T-helper 1 cell treated with Interleukin-12 subunit alpha and Interleukin-12 subunit beta and Interleukin-4 antibody, amounts not matched to agents 30 ng/mL and 1 ng/mL, for 36 hours (primary cell): ENCODE measurements around the gene RCE1. TPM values are rescaled to one million over a fixed set of nuclear protein-coding genes. Genes with fewer than 3 reads are reported as not detected.

Experiments used
- intact Hi-C: fragments of 100-400 bp; cut with micrococcal nuclease; formaldehyde crosslinking; loops from one replicate; pipeline ENCODE4 v1.15.1; 2024
- total RNA-seq: library from RNA; stranded (reverse); gene quantifications from 2 replicates; pipeline ENCODE4 v1.2.3, GENCODE V29; 2022

Gene RCE1
- total RNA-seq, 1 donor from 2014 or later = 25.5 TPM

DNA sequence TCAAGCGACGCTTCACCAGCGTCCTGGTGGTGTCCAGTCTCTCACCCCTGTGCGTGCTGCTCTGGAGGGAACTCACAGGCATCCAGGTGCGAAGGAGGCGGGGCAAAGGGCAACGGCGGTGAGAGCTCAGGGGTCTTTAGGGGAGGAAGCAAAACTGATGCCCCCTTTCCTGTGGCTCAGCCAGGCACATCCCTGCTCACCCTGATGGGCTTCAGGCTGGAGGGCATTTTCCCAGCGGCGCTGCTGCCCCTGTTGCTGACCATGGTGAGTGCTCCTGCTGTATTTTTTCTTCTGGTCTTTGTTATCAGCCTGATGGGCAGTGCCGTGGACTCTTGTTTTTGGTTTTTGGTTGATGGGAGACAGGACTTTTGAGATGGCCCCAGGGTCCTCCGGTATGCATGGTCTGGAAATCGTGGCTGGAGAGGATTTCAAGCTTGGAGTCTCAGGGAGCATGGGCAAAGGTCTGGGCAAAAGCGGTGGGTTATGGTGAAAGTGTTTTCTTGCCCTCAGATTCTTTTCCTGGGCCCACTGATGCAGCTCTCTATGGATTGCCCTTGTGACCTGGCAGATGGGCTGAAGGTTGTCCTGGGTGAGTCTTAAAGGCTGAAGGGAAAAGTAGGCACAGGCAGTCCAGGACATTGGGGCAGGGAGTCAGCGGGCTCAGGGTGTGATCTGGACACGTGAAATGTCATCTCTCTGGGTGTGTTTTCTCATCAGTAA lies 695 bp downstream of the RCE1 start:
- intact Hi-C loops = loop anchor here (1.0 to 5.0 kb wide), 14 partner anchors 12 to 763 kb away; partner anchors contain the start of genes BRMS1, CCDC87, CCS and DPP3

DNA sequence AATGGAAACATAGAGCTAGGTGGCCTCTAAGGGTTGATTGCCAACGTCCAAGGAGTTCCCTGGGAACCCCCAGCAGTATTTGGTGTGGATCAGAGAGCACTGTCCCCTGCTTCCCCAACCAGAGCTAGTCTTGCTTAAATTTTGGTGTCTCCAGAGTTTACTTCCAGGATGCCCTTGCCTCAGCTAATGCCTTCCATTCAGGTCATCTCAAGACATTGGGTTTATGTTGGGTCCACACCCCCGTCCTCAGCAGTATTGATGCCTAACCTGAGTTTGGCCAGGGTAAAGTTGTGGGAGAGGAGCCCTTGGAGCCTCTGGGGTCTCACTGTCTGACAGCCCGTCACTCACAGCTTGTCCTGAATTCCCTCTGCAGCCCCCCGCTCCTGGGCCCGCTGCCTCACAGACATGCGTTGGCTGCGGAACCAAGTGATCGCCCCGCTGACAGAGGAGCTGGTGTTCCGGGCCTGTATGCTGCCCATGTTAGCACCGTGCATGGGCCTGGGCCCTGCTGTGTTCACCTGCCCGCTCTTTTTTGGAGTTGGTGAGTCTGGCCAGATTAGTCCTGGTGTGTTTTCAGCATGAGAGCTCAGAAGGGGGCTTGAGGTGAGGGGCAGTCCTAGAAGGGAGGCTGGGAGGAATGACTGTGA lies 1.4 kb downstream of the RCE1 start:
- intact Hi-C loops = loop anchor here (5.0 kb wide), 1 partner anchor 252 kb away; the partner anchor contains the start of genes CCDC87 and CCS

DNA sequence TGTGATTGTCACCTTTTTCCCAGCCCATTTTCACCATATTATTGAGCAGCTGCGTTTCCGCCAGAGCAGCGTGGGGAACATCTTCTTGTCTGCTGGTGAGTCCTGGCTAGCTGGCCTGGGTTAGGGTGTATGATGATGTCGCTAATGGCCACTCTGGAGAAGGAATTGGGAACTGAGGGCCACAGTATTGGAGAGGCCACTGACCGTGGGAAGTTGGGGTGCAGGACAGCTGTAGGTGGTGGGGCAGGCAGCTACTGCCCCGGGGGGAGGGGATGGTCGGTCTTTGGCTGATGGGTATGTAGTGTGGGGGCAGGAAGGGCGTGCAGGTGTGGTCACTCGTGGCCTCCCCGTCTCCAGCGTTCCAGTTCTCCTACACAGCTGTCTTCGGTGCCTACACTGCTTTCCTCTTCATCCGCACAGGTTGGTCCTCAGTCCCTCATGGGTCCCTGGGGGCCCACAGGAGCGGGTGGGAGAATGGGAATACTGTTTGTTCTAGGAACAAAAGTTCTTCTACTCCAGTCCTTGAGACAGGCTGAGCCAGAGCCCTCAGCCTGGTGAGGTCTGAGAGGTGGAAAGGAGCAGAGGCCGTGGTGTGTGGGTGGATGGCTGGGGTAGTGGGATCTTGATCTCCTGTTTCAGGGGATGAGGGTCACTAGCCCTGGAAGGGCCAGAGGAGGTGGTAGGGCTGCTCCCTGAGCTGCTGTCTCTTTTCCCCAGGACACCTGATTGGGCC lies 2.1 kb downstream of the RCE1 start:
- intact Hi-C loops = no loop called here

DNA sequence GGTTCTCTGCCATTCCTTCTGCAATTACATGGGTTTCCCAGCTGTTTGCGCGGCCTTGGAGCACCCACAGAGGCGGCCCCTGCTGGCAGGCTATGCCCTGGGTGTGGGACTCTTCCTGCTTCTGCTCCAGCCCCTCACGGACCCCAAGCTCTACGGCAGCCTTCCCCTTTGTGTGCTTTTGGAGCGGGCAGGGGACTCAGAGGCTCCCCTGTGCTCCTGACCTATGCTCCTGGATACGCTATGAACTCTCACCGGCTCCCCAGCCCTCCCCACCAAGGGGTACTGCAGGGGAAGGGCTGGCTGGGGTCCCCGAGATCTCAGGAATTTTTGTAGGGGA lies 2.6 kb downstream of the RCE1 start:
- intact Hi-C loops = no loop called here

DNA sequence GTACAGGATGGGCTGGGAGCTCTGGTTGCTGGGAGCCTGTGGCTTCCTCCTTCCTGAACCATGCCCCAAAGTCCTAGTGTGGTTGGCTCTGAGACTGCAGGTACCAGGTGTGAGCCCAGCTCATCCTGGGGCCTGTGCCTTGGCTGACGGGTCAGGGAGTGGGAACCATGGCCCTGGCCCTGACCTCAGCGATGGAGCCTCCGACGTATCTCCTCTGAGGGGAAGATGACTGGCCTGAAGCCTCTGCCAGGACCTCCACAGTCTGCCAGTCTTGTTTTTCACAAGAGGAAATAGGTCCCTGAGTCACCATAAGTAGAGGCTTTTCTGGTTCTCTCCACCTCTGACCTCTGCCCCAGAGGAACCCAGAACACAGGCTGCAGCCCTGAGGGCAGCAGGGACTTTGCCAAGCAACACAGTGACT lies 3.4 kb downstream of the RCE1 start:
- intact Hi-C loops = no loop called here

DNA sequence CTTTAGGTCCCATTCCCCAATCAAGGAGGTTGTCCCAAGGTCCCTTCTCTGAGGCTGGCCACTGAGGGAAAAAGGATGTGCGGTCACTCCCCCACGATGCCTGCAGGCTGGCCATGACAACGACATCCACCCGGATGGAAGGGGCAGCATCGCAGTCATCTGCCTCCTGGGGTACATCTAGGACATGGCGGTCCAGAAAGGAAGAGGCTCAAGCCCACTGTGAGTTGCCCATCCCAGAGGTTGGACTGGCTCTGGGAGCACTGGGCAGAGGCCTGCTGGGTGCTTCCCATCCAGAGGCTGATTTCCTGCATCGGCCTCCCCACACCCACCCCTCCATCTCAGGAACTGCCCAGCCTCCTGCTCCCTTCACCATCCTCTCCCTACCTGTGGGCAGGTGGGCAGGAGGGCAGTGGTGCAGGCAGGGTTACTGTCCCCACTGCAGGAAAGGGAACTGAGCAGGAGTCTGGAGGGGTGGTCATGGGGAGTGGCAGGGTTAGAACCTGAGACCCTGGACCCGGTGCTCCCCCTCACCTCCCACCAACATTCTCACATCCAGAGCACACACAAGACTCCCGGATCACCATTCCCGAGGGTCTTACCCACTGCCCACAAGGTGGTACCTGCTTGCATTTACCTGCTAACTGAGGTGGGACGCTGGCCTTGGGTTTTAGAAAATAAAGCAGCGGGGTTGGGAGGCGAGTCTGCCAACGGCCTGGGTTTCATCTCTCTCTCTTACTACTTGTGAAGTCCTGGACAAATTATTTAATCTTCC lies 4.4 kb downstream of the RCE1 start:
- intact Hi-C loops = no loop called here

DNA sequence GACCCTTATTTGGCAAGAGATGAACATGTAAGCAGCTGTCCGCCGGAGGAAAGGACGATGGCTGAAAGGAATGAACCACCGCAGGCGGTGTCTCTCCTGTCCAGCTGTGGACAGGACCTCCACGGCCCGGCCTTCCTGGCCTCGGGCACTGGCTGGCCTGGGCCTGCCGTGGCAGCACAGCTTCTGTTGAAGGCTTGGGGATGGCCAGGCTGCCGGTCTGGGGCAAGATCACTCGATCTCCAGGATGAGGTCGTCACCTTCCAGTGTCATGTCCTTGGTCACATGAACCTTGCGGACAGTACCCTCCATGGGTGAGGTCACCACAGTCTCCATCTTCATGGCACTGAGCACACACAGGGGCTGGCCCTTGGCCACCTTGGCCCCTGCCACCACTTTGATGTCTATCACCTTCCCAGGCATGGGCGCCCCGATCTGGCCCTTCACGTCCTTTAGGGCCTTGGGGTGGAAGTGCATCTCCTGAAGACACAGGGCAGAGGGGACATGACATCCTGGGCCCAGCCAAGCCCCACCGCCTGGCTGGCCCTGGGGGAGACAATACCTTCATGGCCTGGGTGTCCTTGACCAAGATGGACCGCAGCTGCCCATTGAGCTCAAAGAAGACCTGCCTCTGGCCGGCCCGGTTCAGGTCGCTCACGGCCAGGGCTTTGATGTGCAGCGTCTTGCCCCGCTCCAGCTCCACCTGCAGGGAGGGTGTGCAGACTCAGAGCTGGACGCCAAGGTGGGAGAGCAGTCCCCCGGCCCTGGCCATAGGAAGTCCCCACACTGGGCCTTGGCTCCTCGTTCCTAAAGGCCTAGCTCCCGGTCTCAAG lies 5.6 kb downstream of the RCE1 start:
- intact Hi-C loops = no loop called here

DNA sequence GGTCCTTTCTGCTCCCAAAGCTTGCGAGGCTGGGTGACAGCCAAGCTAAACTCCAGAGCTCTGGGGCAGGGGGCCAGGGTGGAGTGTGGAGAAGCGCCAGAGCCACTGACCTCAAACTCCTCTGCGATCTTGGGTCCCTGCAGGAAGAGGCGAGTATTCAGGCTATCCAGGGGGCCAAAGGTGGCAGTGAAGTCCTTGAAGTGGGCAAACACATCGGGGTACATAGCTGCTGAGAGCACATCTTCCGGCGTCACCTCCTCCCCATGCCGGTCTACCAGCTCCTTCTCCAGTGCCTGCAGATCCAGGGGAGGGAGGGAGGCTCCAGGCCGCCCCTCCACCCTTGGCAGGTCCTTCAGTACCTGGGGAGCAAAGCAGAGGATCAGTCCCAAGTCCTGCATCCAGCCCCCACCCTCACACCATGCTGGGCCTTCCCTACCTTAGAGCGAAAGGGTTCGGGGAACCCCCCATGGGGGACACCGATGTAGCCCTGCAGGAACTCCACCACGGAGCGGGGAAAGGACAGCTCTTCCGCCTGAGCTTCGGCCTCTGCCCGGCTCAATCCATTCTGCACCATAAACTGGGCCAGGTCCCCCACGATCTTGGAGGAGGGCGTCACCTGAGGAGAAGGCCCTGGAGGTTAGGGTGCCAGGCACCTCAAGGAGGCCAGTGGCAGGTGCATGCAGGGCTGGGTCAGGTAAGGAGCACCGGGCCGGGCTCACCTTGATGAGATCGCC lies 6.4 kb downstream of the RCE1 start:
- intact Hi-C loops = no loop called here

DNA sequence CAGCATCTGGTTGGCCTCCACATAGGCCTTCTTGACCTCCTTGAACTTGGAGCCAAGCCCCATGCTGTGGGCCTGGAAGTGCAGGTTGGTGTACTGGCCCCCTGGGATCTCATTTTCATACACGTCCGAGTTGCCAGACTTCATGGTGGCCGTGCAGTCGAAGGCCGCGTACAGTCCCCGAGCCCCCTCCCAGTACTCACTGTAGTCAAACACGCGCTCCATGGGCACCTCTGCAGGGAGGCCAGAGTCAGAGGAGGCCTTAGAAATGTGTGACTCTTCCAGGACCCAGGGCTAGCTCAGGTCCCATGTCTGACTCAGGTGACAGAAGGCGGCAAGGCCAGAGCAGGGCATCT lies 7.0 kb downstream of the RCE1 start:
- intact Hi-C loops = no loop called here

DNA sequence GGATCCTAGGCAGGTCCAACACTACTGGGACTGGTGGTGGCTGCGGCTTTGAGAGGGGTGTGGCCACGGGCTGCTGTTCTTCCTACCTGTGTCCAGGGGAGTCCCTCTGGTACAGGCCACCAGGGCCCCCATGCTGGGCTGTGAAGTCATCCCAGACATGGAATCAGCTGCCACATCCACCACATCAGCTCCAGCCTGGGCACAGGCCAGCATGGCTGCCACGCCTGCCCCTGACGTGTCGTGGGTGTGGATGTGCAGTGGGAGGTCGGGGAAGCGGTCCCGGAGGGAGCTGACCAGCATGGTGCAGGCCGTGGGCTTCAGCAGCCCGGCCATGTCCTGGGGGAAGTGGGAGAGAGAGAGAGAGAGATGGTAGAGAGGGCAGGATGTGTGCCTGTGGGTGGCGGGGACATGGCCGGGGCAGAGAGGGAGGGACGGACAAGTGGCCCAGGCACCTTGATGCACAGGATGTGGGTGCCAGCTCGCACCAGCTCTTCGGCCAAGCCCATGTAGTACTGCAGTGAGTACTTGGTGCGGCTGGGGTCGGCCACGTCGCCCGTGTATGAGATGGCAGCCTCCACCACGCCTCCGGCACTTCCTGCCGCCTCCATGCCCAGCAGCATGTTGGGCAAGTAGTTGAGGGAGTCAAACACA lies 7.5 kb downstream of the RCE1 start:
- intact Hi-C loops = no loop called here

DNA sequence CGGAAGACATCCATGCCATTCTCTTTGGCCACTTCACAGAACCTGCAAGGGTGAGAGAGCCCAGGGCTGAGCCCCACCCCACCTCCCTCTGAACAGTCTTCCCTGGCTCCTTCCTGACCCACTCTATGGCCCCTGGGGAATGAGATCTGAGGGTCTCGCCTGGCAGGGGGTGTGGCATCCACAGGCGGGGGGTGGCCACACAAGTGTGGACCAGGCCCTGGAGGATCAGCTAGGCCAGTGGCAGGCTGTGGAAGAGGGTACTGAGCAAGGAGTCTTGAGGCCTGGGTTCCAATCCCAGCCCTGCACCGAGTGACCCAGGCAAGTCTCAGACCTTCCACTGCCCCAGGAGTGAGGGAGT lies 8.0 kb downstream of the RCE1 start:
- intact Hi-C loops = no loop called here

DNA sequence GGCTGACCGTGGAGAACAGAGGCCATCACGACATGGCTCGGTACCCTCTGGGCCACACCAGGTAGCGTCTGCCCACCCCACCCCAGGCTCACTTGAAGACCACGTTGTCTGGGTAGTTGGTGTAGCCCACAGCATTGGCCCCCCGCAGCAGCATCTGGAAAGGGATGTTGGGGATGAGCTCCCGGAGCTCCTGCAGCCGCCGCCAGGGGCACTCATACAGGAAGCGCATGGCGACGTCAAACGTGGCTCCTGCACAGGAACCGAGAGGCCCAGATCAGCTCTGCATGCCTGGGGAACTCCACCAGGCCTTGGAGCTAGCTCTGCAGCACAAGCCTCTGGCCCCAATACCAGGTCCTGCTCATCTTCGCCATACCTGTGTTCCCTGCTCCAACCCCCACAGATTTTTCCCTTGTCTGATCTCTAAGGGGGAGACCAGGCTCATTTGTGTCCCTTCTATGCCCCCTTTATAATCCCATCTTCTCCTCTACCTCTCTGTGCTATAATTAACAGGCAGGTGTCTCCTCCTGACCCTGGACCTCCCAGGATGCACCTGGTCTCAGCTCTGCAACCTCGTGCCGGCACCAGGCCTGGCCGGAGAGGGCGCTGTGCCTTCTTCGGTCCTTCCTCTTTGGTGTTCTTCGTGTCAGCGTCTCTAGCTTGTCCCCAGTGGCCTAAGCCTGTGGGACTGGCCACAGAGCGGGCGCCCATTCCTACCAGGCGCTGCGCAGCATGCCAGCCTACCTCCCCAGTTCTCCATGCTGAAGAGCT lies 8.6 kb downstream of the RCE1 start:
- intact Hi-C loops = no loop called here

DNA sequence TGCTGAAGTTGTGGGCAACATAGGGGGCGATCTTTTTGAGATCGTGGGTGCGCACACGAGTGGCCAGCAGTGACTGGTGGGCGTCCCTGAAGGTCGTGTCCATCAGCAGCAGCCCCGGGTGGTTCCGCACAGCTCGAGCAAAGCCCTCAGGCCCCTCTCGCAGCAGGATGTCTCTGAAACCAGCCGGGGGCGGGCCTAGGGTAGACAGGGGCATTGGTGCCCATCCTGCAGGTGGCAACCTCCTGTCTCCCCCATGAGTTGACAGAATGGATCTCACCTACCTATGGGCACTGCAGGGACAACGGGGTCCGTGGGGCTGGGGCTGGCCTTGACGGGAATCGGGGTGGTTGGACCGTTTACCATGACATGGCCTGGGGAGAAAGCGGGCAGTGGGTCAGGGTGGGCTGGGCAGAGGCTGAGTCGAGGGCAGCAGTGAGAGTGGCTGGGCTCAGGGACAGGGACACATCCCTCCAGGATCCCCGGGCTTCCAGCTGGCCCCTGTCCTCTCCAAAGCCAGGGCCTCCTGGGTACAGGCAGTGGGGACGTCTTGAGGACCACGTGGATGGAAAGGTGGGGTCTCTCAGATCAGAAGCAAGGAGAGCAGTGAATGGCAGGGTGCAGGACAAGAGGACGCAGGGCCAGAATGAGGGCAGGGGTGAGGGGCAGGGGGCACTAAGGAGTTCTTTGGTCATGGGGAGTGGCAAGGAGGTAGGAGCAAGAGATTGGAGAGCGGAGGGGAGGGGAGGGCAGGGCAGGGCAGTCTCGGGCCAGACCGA lies 9.4 kb downstream of the RCE1 start:
- intact Hi-C loops = no loop called here

DNA sequence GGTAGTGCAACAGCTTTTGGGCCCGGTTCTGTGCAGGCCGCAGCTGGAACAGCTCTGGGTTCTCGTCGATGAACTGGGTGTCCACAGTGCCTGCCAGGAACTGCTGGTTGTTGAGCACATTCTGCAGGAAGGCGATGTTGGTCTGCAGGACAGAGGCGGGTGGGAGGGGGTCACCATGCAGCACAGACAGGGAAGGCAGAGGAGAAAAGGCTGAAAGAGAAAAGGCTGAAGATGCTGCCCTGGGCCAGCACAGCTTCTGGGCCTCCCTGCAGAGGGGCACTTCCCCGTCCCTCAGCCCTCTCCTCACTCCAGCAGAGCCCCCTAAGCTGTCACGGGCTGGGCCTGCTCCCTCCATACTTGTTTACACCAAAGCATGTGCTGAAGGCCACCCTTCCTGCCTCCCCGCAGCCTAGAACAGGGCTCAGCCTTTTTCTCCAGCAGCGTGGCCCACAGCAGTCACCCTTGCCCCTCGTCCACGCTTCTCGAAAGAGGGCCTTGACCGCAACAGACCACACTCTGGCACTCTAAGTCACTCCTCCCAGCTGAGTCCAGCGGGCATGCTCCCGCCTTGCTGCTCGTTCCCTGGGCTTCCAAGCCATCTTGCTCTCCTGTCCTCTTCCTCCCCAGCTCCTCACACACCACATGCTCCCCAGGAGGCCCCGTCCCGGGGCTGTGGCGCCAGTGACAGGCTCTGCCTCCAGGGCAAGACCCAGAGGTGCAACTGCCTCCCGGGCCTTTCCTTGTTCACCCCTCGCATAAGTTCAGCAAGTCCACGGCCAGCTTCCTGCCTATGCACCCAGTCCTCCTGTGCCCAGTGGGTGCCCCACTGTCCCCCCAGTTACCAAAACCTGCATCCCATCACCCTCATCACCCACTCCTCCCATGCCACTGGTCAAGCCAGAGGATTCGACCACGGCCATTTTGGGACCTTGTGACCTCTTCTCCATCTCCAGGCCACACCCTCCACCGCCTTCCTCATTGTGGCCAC lies 10.3 kb downstream of the RCE1 start:
- intact Hi-C loops = no loop called here

DNA sequence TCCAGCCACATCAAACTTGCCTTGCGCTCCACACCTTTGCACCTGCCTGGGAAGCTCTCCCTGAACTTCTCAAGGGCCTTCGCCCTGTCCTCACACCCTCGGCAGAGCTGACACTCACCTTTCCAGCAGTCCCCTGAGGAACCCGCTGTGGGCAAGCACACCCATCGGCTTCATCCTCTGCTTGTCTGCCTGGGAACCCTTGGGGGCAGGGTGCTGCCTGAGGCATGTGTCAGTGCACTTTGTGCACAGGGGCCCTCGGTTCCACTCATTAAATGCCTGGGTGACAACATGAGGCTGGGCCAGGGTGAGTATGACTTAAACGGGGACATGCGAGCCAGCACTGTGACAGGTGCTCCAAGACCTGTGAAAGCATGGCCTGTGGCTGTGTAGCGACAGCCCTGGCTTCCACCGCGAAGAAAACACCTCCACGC lies 11.0 kb downstream of the RCE1 start:
- intact Hi-C loops = no loop called here

DNA sequence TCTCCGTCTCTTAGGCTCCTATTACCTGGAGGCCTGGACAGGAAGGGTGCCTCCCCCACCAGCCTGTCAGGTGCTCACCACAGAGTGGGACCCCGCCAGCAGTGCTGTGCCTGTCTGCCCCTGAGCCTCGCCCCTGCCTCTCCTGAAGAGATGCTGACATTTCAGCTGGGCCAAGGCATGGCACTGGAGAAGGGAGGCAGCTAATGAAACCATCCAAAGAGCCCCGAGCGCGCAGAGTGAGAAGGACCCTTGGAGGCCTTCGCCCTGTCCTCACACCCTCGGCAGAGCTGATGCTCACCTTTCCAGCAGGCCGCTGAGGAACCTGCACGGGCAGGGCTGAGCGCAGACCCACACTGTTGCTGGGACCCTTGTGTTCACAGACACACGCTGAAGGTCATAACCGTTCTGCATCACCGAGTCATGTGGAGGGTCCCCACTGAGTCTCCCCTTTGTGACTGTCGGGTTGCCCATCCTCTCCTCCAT lies 11.5 kb downstream of the RCE1 start:
- intact Hi-C loops = no loop called here
